Measurements from ENCODE around the gene PDGFB. TPM values are rescaled to one million over a fixed set of nuclear protein-coding genes. Genes with fewer than 3 reads are reported as not detected.

The PDGFB gene
- total RNA-seq, 2 donors from 2014 or later = 5.9 to 10.4 TPM

Other genes starting within 250 kb of the PDGFB start
- 10 to 100 TPM; 26.1 to 27.4 TPM for gene APOBEC3C, start 230.7 kb downstream of the PDGFB start, total RNA-seq
- gene APOBEC3D, start 223.9 kb downstream of the PDGFB start, total RNA-seq = 10 to 100 TPM in 1 of 2 donors, 1 to 10 TPM in 1; 8.6 to 14.4 TPM
- 10 to 100 TPM; 16.2 to 24.2 TPM for gene APOBEC3F, start 204.1 kb downstream of the PDGFB start, total RNA-seq
- gene APOBEC3G, start 167.7 kb downstream of the PDGFB start, total RNA-seq = 10 to 100 TPM in 1 of 2 donors, 1 to 10 TPM in 1; 8.7 to 19.7 TPM
- gene APOBEC3H, start 147.7 kb downstream of the PDGFB start, total RNA-seq = not detected
- 10 to 100 TPM; 14.2 to 22.0 TPM for gene CBX7, start 92.3 kb downstream of the PDGFB start, total RNA-seq
- 1,000 to 10,000 TPM; 2,218 to 2,701 TPM for gene RPL3, start 74.6 kb upstream of the PDGFB start, total RNA-seq
- 10 to 100 TPM; 19.0 to 36.3 TPM for gene SYNGR1, start 105.0 kb upstream of the PDGFB start, total RNA-seq
- 10 to 100 TPM; 27.1 to 35.2 TPM for gene TAB1, start 154.8 kb upstream of the PDGFB start, total RNA-seq
- gene MGAT3, start 212.0 kb upstream of the PDGFB start, total RNA-seq = 10 to 100 TPM in 1 of 2 donors, 1 to 10 TPM in 1; 9.0 to 16.7 TPM